ENCODE data around the gene LDLRAD3.
A peak's percentile ranks its signal among the peaks of the same experiment; 100 is the strongest.

The LDLRAD3 gene

DNA sequence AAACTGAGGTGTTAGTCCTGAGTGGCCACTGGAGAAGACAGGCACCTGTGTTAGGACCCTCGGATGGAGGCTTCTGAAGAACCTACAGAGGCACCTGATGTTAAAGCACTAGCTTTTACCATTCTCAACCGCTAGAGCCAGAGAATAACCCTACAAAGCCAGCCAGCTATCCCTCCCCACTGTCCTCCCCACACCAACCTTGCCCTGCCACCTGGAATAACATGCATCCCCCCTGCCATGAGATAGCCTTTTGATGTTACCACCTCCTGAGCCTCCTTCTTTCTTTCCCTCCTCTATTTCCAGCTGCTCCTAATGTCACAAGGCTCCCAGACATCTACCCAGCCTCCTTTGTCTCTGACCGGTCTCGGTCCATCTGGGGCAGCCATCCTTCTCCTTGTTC is 317.2 kb downstream of the LDLRAD3 start:
- no peak for DNase-seq (ENCODE audit: low spot score)
- in situ Hi-C loops (cut with MboI; ENCODE audit: low sequenced_read_pairs, unreplicated experiment): loop anchor here (10.0 to 25.0 kb wide), 2 partner anchors 424 to 646 kb away; partner anchors contain the start of gene FJX1
- TF ChIP-seq, protein P1, sequence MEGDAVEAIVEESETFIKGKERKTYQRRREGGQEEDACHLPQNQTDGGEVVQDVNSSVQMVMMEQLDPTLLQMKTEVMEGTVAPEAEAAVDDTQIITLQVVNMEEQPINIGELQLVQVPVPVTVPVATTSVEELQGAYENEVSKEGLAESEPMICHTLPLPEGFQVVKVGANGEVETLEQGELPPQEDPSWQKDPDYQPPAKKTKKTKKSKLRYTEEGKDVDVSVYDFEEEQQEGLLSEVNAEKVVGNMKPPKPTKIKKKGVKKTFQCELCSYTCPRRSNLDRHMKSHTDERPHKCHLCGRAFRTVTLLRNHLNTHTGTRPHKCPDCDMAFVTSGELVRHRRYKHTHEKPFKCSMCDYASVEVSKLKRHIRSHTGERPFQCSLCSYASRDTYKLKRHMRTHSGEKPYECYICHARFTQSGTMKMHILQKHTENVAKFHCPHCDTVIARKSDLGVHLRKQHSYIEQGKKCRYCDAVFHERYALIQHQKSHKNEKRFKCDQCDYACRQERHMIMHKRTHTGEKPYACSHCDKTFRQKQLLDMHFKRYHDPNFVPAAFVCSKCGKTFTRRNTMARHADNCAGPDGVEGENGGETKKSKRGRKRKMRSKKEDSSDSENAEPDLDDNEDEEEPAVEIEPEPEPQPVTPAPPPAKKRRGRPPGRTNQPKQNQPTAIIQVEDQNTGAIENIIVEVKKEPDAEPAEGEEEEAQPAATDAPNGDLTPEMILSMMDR (IDR thresholded peaks at IDR 0.05; ENCODE audit: borderline replicate concordance, control extremely low read depth, extremely low read depth, insufficient read depth, missing control alignments): no peak

DNA sequence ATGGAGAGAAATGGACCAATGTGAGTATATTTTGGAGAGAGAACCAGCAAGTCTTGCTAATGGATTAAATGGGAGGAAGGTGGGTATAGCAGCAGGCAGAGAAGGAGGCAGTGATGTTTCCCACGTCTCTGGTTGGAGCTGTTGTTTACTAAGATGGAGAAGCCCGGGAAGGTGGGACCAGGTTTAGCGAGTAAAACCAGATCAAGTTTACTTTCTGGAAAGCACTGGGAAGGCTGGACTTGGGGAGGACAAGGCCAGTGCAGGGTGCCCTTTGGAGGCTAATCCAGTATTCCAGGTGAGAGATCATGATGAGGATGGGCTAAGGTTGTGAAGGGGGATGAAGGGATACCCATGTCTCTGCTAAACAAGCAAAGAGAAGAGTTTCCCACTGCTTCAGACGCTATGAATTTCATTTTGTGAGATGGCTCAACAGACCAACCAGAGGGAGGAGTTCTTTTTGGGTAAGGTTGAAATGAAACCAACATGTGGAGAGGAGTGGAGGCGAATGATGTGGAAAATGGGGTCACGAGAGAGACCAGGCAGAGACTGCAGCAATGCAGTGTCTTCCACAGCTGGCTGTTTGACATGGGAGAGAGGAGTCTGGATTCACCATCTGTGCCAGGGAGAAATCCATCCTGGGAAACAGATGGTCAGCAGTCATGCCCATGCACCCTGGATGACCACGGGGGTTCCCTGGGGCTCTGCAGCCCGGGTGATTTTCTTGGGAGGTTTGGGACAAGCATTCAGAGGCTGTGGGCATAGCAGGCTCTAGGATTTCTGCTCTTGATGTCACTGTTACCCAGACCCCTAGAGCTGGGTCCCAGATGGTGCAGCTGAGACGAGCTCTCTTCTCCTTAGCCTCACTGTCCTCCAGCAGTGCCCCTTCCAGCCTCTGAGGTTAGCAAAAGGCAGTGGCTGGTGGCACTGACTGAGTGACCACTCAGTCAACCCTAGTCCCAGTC is 320.4 kb downstream of the LDLRAD3 start:
- in situ Hi-C loops (cut with MboI; ENCODE audit: low sequenced_read_pairs, unreplicated experiment): loop anchor here (10.0 to 25.0 kb wide), 2 partner anchors 427 to 649 kb away; partner anchors contain the start of gene FJX1

DNA sequence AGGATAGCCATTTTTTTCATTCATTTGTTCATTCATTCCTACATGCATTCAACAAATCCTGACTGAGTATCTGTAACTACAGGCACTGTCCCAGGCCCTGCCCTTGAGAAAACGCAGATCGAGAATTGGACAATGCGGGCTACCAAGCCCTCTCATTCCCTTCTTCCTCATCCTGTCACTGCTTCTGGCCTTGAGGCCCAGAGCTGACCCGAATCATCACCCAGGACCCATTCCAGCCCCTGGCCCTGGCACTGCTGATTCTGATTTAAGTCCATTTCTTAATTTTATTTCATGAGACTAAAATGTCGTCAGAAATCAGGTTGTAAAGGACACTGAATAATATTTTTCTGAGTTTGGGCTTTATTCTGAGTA is 321.1 kb downstream of the LDLRAD3 start:
- no peak for DNase-seq (ENCODE audit: low spot score)
- TF ChIP-seq, protein P1 (IDR thresholded peaks at IDR 0.05; ENCODE audit: borderline replicate concordance, control extremely low read depth, extremely low read depth, insufficient read depth, missing control alignments): no peak
- in situ Hi-C loops (cut with MboI; ENCODE audit: low sequenced_read_pairs, unreplicated experiment): loop anchor here (10.0 to 25.0 kb wide), 2 partner anchors 428 to 650 kb away; partner anchors contain the start of gene FJX1

More for the DNA sequence above, 320.4 kb downstream of the LDLRAD3 start:
- TF ChIP-seq, protein P1 (IDR thresholded peaks at IDR 0.05; ENCODE audit: borderline replicate concordance, control extremely low read depth, extremely low read depth, insufficient read depth, missing control alignments): no peak
- DNase-seq (ENCODE audit: low spot score): no peak

DNA sequence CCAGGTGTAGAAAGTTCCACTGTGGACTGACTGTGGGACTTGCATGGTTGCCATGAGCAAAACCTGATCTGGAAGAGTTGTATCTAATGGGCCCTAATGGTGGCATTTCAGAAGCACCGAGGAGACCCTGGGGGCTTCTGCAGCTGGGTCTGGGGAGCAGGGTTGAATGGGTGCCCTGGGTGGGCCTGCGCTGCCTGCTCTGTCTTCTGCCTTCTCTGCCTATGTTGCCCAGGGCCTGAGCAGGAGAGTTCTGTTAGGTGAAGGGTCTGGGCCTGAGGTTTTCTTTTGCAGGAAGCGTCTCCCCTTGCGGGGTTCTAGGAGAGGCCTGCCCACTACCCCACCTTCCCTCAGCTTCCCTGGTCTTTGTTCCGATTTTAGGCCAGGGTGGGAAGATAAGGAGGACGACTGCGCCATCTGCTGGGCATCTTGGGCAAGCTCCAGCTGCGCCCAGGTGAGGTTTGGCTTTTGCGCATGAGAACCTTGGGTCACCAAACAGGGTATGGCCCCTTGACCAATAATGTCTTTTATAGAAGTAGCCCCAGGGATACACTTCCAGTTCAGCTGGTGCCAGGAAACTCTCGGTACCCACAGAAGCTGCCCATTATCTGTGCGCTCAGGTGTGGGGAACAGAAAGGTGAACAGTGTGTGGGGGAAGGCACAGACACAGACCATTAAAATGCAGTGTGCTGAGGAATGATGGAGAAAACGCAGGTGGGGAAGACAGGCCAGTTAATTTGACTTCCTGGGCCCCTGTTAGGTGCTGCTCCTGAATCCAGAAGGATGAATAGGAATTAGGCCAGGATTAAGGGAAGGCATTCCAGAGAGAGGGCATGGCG is 322.1 kb downstream of the LDLRAD3 start:
- TF ChIP-seq, protein P1 (IDR thresholded peaks at IDR 0.05; ENCODE audit: borderline replicate concordance, control extremely low read depth, extremely low read depth, insufficient read depth, missing control alignments): peak; percentile 94
- peak; percentile 72 for DNase-seq (ENCODE audit: low spot score)
- in situ Hi-C loops (cut with MboI; ENCODE audit: low sequenced_read_pairs, unreplicated experiment): loop anchor here (10.0 to 25.0 kb wide), 2 partner anchors 429 to 651 kb away; partner anchors contain the start of gene FJX1

DNA sequence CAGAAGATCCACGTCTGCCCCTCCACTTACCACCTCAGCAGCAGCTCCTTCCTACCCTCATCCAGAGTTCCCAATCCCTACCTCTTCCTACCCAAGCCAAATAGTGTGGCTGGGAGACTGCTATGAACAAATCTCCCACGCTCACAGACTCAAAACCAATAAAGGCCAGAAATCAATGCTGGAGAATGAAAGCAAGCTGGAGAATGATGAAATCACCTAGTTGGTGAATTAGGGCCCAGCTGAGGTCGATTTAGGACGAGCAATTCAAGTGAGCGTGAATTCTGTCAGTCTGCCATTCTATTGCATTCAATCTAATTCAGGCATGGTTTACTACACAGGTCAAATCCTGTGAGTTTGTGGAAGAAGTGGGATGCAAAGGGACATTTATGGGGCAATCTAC is 322.9 kb downstream of the LDLRAD3 start:
- no peak for DNase-seq (ENCODE audit: low spot score)
- in situ Hi-C loops (cut with MboI; ENCODE audit: low sequenced_read_pairs, unreplicated experiment): loop anchor here (10.0 to 25.0 kb wide), 2 partner anchors 429 to 652 kb away; partner anchors contain the start of gene FJX1
- TF ChIP-seq, protein P1 (IDR thresholded peaks at IDR 0.05; ENCODE audit: borderline replicate concordance, control extremely low read depth, extremely low read depth, insufficient read depth, missing control alignments): no peak

Measured in GM13976 (cell line).